ENCODE measurements around the gene SLC9A8. TPM values are rescaled to one million over a fixed set of nuclear protein-coding genes. Genes with fewer than 3 reads are reported as not detected.

The SLC9A8 gene
- total RNA-seq, 2 experiments from 2014 or later, result 22.0 to 30.3 TPM

DNA sequence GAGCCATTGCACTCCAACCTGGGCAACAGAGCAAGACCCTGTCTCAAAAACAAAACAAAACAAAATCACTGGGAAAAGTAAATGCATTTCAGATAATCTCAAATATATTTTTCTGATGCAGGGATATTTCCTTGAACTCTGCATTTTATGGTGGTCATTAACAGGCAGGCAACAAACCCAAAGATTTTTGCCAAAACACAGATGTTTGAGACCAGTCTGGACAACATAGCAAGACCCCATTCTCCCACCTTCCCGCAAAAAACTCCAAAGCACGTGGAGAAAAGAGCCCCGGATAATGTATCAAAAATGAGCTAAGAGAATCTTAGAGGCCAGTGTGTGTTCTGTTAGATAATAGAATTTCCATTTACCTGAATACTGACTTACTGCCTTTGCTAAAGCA, 44.3 kb downstream of the SLC9A8 start:
- no peak for DNase-seq (ENCODE audit: low spot score)
- H3K9me3 ChIP-seq (ENCODE audit: low read length), result no peaks in the 10 kb centered on the region
- ChIA-PET CTCF (ENCODE audit: unreplicated experiment) (no interaction called here), POLR2A (no interaction called here)
- TF ChIP-seq, protein P1, sequence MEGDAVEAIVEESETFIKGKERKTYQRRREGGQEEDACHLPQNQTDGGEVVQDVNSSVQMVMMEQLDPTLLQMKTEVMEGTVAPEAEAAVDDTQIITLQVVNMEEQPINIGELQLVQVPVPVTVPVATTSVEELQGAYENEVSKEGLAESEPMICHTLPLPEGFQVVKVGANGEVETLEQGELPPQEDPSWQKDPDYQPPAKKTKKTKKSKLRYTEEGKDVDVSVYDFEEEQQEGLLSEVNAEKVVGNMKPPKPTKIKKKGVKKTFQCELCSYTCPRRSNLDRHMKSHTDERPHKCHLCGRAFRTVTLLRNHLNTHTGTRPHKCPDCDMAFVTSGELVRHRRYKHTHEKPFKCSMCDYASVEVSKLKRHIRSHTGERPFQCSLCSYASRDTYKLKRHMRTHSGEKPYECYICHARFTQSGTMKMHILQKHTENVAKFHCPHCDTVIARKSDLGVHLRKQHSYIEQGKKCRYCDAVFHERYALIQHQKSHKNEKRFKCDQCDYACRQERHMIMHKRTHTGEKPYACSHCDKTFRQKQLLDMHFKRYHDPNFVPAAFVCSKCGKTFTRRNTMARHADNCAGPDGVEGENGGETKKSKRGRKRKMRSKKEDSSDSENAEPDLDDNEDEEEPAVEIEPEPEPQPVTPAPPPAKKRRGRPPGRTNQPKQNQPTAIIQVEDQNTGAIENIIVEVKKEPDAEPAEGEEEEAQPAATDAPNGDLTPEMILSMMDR (conservative IDR thresholded peaks at IDR 0.05; ENCODE audit: low read length), result no peak
- no peak for TF ChIP-seq EZH2phosphoT487 (IDR thresholded peaks at IDR 0.05; ENCODE audit: borderline replicate concordance, low read depth, low read length)
- no peak overlapping the region for H3K4me2 ChIP-seq (ENCODE audit: low read length)
- H3K4me3 ChIP-seq (ENCODE audit: low read depth, low read length, poor library complexity, severe bottlenecking), result no peak overlapping the region
- no peak overlapping the region for H3K27ac ChIP-seq (ENCODE audit: low read depth, low read length, poor library complexity, severe bottlenecking)
- no peaks in the 10 kb centered on the region for H3K9me2 ChIP-seq (ENCODE audit: insufficient read depth, low read length)
- no peaks in the 10 kb centered on the region for H3K79me2 ChIP-seq (ENCODE audit: insufficient read depth, low read depth, low read length)
- BruUV-seq (replicated peaks), result no TSS peak
- no peaks in the 10 kb centered on the region for H3K4me1 ChIP-seq (ENCODE audit: insufficient read depth, low read length, poor library complexity, severe bottlenecking)
- intact Hi-C loops (cut with micrococcal nuclease; ENCODE audit: unreplicated experiment), result no loop called here
- H3K36me3 ChIP-seq (ENCODE audit: insufficient read depth, low read length), result peaks cover 34% of the 10 kb centered on the region
- H2AFZ ChIP-seq (ENCODE audit: low read length), result no peak overlapping the region
- no peaks in the 10 kb centered on the region for H4K20me1 ChIP-seq (ENCODE audit: insufficient read depth, low read length)

DNA sequence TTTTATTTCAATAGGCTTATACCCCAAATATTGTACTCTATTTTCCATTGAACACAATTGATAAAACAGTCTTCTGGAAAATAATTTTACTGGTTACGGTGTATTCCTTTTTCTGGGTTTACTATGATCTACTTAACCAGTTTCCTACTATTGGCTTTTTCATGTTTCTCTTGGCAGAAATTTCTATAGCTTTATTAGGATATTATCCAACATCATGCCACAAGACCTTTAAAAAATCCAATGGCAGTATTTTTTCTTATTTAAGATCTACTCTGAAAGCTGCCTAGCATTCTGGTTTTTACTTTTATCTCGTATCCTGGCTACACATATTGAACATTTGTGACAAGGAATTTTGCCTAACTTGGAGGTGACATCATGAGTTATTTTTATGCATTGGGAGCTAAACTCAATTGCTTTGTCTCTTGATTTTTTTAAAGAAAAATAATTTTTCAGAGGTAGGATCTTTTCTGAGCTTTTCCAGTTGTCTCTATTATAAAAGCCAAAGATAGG, 45.5 kb downstream of the SLC9A8 start:
- intact Hi-C loops (cut with micrococcal nuclease; ENCODE audit: unreplicated experiment), result no loop called here
- no peak for TF ChIP-seq EZH2phosphoT487 (IDR thresholded peaks at IDR 0.05; ENCODE audit: borderline replicate concordance, low read depth, low read length)
- TF ChIP-seq, protein P1 (conservative IDR thresholded peaks at IDR 0.05; ENCODE audit: low read length), result no peak
- H3K4me3 ChIP-seq (ENCODE audit: low read depth, low read length, poor library complexity, severe bottlenecking), result no peak overlapping the region
- peaks cover 36% of the 10 kb centered on the region for H3K36me3 ChIP-seq (ENCODE audit: insufficient read depth, low read length)
- POLR2A ChIA-PET, result no interaction called here
- CTCF ChIA-PET (ENCODE audit: unreplicated experiment), result no interaction called here
- no peaks in the 10 kb centered on the region for H4K20me1 ChIP-seq (ENCODE audit: insufficient read depth, low read length)
- BruUV-seq (replicated peaks), result no TSS peak
- H3K4me2 ChIP-seq (ENCODE audit: low read length), result no peak overlapping the region
- H3K79me2 ChIP-seq (ENCODE audit: insufficient read depth, low read depth, low read length), result no peaks in the 10 kb centered on the region
- H2AFZ ChIP-seq (ENCODE audit: low read length), result no peak overlapping the region
- H3K4me1 ChIP-seq (ENCODE audit: insufficient read depth, low read length, poor library complexity, severe bottlenecking), result no peaks in the 10 kb centered on the region
- H3K9me3 ChIP-seq (ENCODE audit: low read length), result no peaks in the 10 kb centered on the region
- no peak for DNase-seq (ENCODE audit: low spot score)
- H3K9me2 ChIP-seq (ENCODE audit: insufficient read depth, low read length), result no peaks in the 10 kb centered on the region
- no peak overlapping the region for H3K27ac ChIP-seq (ENCODE audit: low read depth, low read length, poor library complexity, severe bottlenecking)

DNA sequence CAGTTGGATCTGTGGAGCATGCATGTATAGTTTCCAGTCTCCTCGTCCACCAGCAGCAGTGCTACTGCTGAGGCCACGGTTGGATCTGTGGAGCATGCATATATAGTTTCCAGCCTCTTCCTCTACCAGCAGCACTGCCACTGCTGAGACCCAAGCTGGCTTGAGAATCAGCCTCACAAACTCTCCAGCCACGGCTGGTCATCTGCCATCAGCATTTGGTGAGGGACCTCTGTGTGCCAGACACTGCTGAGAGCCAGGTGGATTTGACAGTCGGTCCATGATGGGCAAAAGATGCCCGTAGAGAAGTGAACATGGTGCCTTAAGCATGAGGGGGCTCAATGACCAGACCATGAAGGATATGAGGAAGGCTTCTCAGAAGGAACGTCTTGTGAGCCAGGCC, 46.4 kb downstream of the SLC9A8 start:
- Histone ChIP-seq H3K4me1 (ENCODE audit: insufficient read depth, low read length, poor library complexity, severe bottlenecking) (no peaks in the 10 kb centered on the region), H3K79me2 (ENCODE audit: insufficient read depth, low read depth, low read length) (no peaks in the 10 kb centered on the region), H3K27ac (ENCODE audit: low read depth, low read length, poor library complexity, severe bottlenecking) (no peak overlapping the region), H3K4me3 (ENCODE audit: low read depth, low read length, poor library complexity, severe bottlenecking) (no peak overlapping the region), H3K36me3 (ENCODE audit: insufficient read depth, low read length) (peaks cover 40% of the 10 kb centered on the region), H4K20me1 (ENCODE audit: insufficient read depth, low read length) (no peaks in the 10 kb centered on the region), H3K9me2 (ENCODE audit: insufficient read depth, low read length) (no peaks in the 10 kb centered on the region), H3K4me2 (ENCODE audit: low read length) (no peak overlapping the region), H2AFZ (ENCODE audit: low read length) (no peak overlapping the region), H3K9me3 (ENCODE audit: low read length) (no peaks in the 10 kb centered on the region)
- CTCF ChIA-PET (ENCODE audit: unreplicated experiment), result no interaction called here
- no TSS peak for BruUV-seq (replicated peaks)
- TF ChIP-seq, protein P1 (conservative IDR thresholded peaks at IDR 0.05; ENCODE audit: low read length), result no peak
- no peak for TF ChIP-seq EZH2phosphoT487 (IDR thresholded peaks at IDR 0.05; ENCODE audit: borderline replicate concordance, low read depth, low read length)
- intact Hi-C loops (cut with micrococcal nuclease; ENCODE audit: unreplicated experiment), result no loop called here
- no peak for DNase-seq (ENCODE audit: low spot score)
- POLR2A ChIA-PET, result interaction anchor here (0.7 kb wide), 2 partner anchors 13 to 38 kb away, joined by 3 read pairs; no protein-coding TSS in a partner anchor

All from OCI-LY7 (cell line).